K562 (cell line): Measurements from ENCODE around the gene ELL3. TPM values are rescaled to one million over a fixed set of nuclear protein-coding genes. Genes with fewer than 3 reads are reported as not detected.

ENCODE experiments used
- ATAC-seq: fragments of 200-7000 bp; cut with Tn5 transposase; 3 replicates; pipeline ENCODE4 v1.9.1; 2020; ENCODE audit warnings: moderate library complexity
- BruUV-seq: library from RNA; stranded (reverse); fragments of 400-500 nt; replicated peaks from 2 replicates; lab custom pipeline; 2021; lab: Mats Ljungman, UMichigan
- CTCF ChIA-PET: fragments of 300-600 bp; formaldehyde crosslinking; extraction: SDS; loops from one replicate; lab custom pipeline; 2021; ENCODE audit warnings: low intra/inter-chr PET ratio; lab: Yijun Ruan, JAX
- POLR2A ChIA-PET: fragments of 300-600, 350-650 bp; sonication (Branson Sonifier 250); formaldehyde crosslinking; extraction: SDS; loops from one replicate; lab custom pipeline; 2021; ENCODE audit warnings: antibody characterized with exemption, inconsistent platforms; lab: Yijun Ruan, JAX
- DNase-seq, 4 experiments: peaks; one replicate each; pipeline versions ENCODE4 v3.0.0 to v3.0.0-alpha.2; 2011 to 2018; ENCODE audit warnings: low spot score in 3 of 4, mixed read lengths in 3 of 4; ENCODE audit errors: extremely low read depth in 1 of 4
- FAIRE-seq: peaks from 2 replicates; lab custom pipeline; 2011; peaks lifted over from hg19 to GRCh38; lab: Jason Lieb, UNC
- H2AFZ ChIP-seq: 2 replicates; pipeline ENCODE4 v1.6.0; 2011; ENCODE audit warnings: low read depth, low read length, control low read depth, inconsistent platforms
- H3K27ac ChIP-seq: fragments of 200-600 bp; 3 replicates; pipeline ENCODE4 v1.8.0; 2011; ENCODE audit warnings: low read depth, mild to moderate bottlenecking, control low read depth, inconsistent platforms, low read length, moderate library complexity, mixed read lengths; ENCODE audit errors: extremely low read depth
- H3K27me3 ChIP-seq, 2 experiments: fragments of 300-600 bp in 1 of 2; 2 replicates in 1 of 2; 3 replicates in 1 of 2; pipeline versions ENCODE4 v1.6.0 to v1.8.0; 2011; ENCODE audit warnings: inconsistent platforms in 2 of 2, low read length in 2 of 2, mild to moderate bottlenecking in 1 of 2, mixed read lengths in 1 of 2, moderate library complexity in 1 of 2; ENCODE audit not compliant: control insufficient read depth in 2 of 2, insufficient read depth in 2 of 2
- H3K36me3 ChIP-seq: fragments of 300-600 bp; 3 replicates; pipeline ENCODE4 v1.8.0; 2011; ENCODE audit warnings: mild to moderate bottlenecking, low read length, inconsistent platforms; ENCODE audit not compliant: control insufficient read depth, insufficient read depth
- H3K4me1 ChIP-seq, 2 experiments: fragments of 200-600 bp in 1 of 2; replicated peaks in 1 of 2; 2 replicates in 1 of 2; 3 replicates in 1 of 2; pipeline versions ENCODE4 v1.5.1 to v1.8.0; 2011; ENCODE audit warnings: inconsistent platforms in 2 of 2, low read length in 2 of 2, mild to moderate bottlenecking in 1 of 2, mixed read lengths in 1 of 2, moderate library complexity in 1 of 2; ENCODE audit not compliant: control insufficient read depth in 2 of 2, insufficient read depth in 2 of 2
- H3K4me2 ChIP-seq: 2 replicates; pipeline ENCODE4 v1.6.1; 2011; ENCODE audit warnings: low read length, control low read depth, inconsistent platforms, mixed read lengths; ENCODE audit not compliant: insufficient read depth
- H3K4me3 ChIP-seq: fragments of 200-600 bp; sonication (generic), shearing (Covaris generic); 2 replicates; pipeline ENCODE4 v1.5.1; 2016; ENCODE audit warnings: control low read depth, inconsistent platforms
- H3K79me2 ChIP-seq: fragments of 200-600 bp; 3 replicates; pipeline ENCODE4 v1.8.0; 2011; ENCODE audit warnings: low read length, inconsistent platforms; ENCODE audit not compliant: control insufficient read depth, insufficient read depth
- H3K9ac ChIP-seq, 2 experiments: 2 replicates each; pipeline versions ENCODE4 v1.6.0 to v1.6.1; 2011; ENCODE audit warnings: low read depth in 2 of 2, low read length in 2 of 2, control low read depth in 1 of 2, inconsistent platforms in 1 of 2, mild to moderate bottlenecking in 1 of 2, mixed read lengths in 1 of 2; ENCODE audit not compliant: insufficient read depth in 1 of 2
- H3K9me1 ChIP-seq: one replicate; pipeline ENCODE4 v1.6.0; 2011; ENCODE audit warnings: inconsistent platforms, mild to moderate bottlenecking, low read length, moderate library complexity; ENCODE audit not compliant: control insufficient read depth, insufficient read depth
- H3K9me3 ChIP-seq: replicated peaks from 2 replicates; pipeline ENCODE4 v1.5.1; 2011; ENCODE audit warnings: low read depth, low read length, inconsistent platforms; ENCODE audit not compliant: control insufficient read depth, insufficient read depth
- H4K20me1 ChIP-seq: replicated peaks from 2 replicates; pipeline ENCODE4 v1.6.1; 2011; ENCODE audit warnings: low read length, inconsistent platforms, mixed read lengths; ENCODE audit not compliant: control insufficient read depth, insufficient read depth
- ATF3 ChIP-seq, 2 experiments: fragments of 450-650 bp in 1 of 2; sonication (generic) in 1 of 2; formaldehyde crosslinking in 1 of 2; IDR thresholded peaks in 1 of 2; conservative IDR thresholded peaks in 1 of 2; 2 replicates each; pipeline versions ENCODE4 v1.6.1 to v1.8.1; 2016 to 2023; ENCODE audit warnings: mild to moderate bottlenecking in 2 of 2, moderate library complexity in 2 of 2, inconsistent platforms in 1 of 2, missing genetic modification reagents in 1 of 2
- RERE ChIP-seq: sonication (generic); formaldehyde crosslinking; IDR thresholded peaks from 2 replicates; pipeline ENCODE4 v1.8.0; 2023; ENCODE audit warnings: missing genetic modification reagents, mild to moderate bottlenecking, borderline replicate concordance
- TRIM28 ChIP-seq: fragments of 450-650 bp; IDR thresholded peaks from 2 replicates; pipeline ENCODE4 v1.6.1; 2017
- in situ Hi-C: fragments of 300-500 bp; cut with MboI; formaldehyde crosslinking; loops from 4 replicates; pipeline ENCODE4 v1.15.0; 2018; ENCODE audit warnings: inconsistent platforms, mixed read lengths
- intact Hi-C: fragments of 100-400 bp; cut with micrococcal nuclease; formaldehyde crosslinking; loops from 2 replicates; pipeline ENCODE4 v1.14.2; 2022
- polyA plus RNA-seq, 8 experiments: library from polyadenylated mRNA; depleted of rRNA in 4 of 8; stranded (reverse) in 5 of 8; unstranded in 3 of 8; fragments of >200 nt; fragmentation: Nextera tagmentation in 2 of 8; fragmentation: Illumina TruSeq in 1 of 8; extraction: Ambion mirVana in 2 of 8; extraction: Trizol in 1 of 8; gene quantifications; 2 replicates each; pipeline versions ENCODE4 v1.2.1 to v1.2.3, GENCODE V29; 2011 to 2014; ENCODE audit warnings: inconsistent platforms in 1 of 8, missing spikeins in 1 of 8
- total RNA-seq, 7 experiments: library from RNA; depleted of rRNA in 6 of 7; stranded (reverse); fragments of >200 nt in 6 of 7; fragmentation: Illumina TruSeq in 2 of 7; extraction: Trizol in 2 of 7; gene quantifications; 2 replicates each; pipeline versions ENCODE4 v1.2.1 to v1.2.3, GENCODE V29; 2011 to 2021; ENCODE audit warnings: low replicate concordance in 1 of 7

Gene ELL3
- total and polyA plus RNA-seq, 9 of the 15 experiments (the other 6 are each of a cell fraction or from before 2014, with no cell fraction given): 0.80 to 5.2 (median 2.6) TPM

- POLR2A ChIA-PET: interaction anchor here (0.6 to 1.1 kb wide), 5 partner anchors 8 to 23 kb away, joined by 3 to 4 read pairs (median 3); no protein-coding TSS in a partner anchor
- ATAC-seq (no peak), FAIRE-seq (no peak), DNase-seq (no peak)
- CTCF ChIA-PET: no interaction called here
- Histone ChIP-seq H4K20me1 (no peaks in the 10 kb centered on the region; the same call in 1 of the 2 replicates), H3K9me3 (no peaks in the 10 kb centered on the region), H3K27me3 (no peaks in the 10 kb centered on the region), H3K27ac (no peak overlapping the region), H3K4me1 (peaks cover 2 to 16% of the 10 kb centered on the region in 2 experiments; a peak in 4 of 5 replicates), H3K9ac (no peak overlapping the region), H3K36me3 (peaks cover 63% of the 10 kb centered on the region), H2AFZ (no peak overlapping the region), H3K79me2 (no peaks in the 10 kb centered on the region), H3K4me3 (no peak overlapping the region), H3K4me2 (no peak overlapping the region), H3K9me1 (no peaks in the 10 kb centered on the region)
- no TSS peak for BruUV-seq
- intact Hi-C loops: no loop called here
- TF ChIP-seq TRIM28: no peak
- peak; percentile 42 for TF ChIP-seq ATF3 (IDR thresholded peaks at IDR 0.05)
- TF ChIP-seq ATF3 (CRISPR knock-in tag; conservative IDR thresholded peaks at IDR 0.05): no peak
- TF ChIP-seq RERE: no peak
- in situ Hi-C loops: no loop called here
Measured at GRCh38 chr15:43772624-43773023, 4.1 kb downstream of the ELL3 start.
